Hematopoietic multipotent progenitor cell treated with erythropoietin and hydrocortisone succinate and interleukin-3 and kit ligand, for 8 days (in vitro differentiated cells): ENCODE data around the gene CCDC24.

Source experiments
- DNase-seq: peaks from one replicate; pipeline ENCODE4 v3.0.0-alpha.2; 2015

Gene CCDC24

DNA sequence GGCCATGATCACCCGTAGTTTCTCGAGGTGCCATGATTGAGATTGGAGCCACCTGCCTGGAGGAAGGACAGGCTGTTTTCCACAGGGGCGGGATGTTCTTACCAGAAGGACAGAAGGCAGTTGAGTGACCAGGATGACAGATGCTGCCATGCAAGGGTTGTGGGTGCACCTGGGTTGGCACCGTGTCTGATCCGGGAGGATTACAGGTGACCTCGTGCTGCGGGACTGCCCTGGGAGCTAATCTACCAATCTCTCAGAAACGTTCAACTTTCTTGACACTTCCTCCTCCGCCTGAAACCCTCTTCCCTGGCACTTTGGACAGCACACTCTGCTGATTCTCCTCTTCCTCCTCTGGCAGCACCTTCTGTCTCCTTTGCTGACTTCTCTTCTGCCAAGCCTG lies 53.7 kb downstream of the CCDC24 start:
- DNase-seq: no peak
